PC-3 (cell line): ENCODE measurements around the gene CLN6.

Experiments used
- CTCF ChIP-seq: fragments of 300-600 bp; sonication (generic); conservative IDR thresholded peaks from 2 replicates; pipeline ENCODE4 v1.5.1; 2017; ENCODE audit warnings: antibody characterized with exemption, low read depth, mild to moderate bottlenecking, low read length
- EZH2 ChIP-seq: fragments of 300-600 bp; sonication (generic); IDR thresholded peaks from one replicate; pipeline ENCODE4 v1.6.1; 2017; ENCODE audit warnings: antibody characterized with exemption, mild to moderate bottlenecking, low read length; ENCODE audit not compliant: unreplicated experiment

DNA sequence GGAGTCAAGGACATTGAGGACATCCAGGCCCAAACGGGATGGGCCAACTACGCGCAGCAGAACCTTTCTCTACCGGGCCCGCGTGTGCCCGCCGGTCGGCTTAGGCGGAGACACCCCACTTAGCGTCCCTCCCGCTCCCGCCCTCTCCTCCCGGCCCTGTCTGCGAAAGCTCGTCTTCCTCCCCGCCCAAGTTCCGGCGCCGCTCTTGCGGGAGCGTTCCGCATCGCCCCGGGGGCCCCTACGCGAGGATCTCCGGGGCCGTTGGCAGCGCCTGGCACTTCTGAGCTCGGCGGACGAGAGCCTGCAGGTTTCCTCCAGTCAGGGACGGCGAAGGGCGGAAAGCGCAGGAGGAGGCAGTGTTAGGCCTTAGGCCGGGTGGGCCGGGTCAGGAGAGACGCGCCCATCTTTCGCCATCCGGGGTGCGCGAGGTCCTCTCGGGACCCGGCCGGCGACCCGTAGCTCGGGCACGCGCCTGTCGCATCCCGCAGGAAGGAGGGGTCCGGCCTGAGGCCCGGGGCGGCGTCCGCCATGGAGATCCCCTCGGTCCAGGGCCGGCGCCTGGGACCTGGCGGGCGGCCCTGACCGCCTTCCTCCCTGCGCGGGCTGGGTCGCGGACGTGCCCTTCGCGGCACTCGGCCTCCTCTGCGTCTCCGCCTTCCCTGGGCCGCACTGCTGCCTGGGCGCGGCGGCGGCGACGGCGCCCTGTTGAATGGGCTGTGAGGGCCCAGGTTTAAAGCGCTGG lies 48.2 kb upstream of the CLN6 start, which contains the start of gene FEM1B:
- TF ChIP-seq EZH2 (no peak), CTCF (no peak)
